ENCODE measurements around the gene IRS1. TPM values are rescaled to one million over a fixed set of nuclear protein-coding genes. Genes with fewer than 3 reads are reported as not detected.

IRS1 gene
- total RNA-seq, 1 donor from 2014 or later = 18.6 TPM

GRCh38 chr2:226759768-226760167 is 39.9 kb downstream of the IRS1 start:
- Histone ChIP-seq H3K36me3 (no peaks in the 10 kb centered on the region), H3K27ac (peak overlapping the region; percentile 44 to 45), H3K27me3 (no peaks in the 10 kb centered on the region), H3K4me1 (peaks cover 7 to 41% of the 10 kb centered on the region in 2 donors), H3K4me3 (no peak overlapping the region), H3K9me3 (no peaks in the 10 kb centered on the region)
- intact Hi-C loops (cut with DNase I) = no loop called here
- no peak for TF ChIP-seq CTCF (IDR thresholded peaks at IDR 0.05)
- DNase-seq (ENCODE audit: low spot score in 2 of 2) = no peak

DNA sequence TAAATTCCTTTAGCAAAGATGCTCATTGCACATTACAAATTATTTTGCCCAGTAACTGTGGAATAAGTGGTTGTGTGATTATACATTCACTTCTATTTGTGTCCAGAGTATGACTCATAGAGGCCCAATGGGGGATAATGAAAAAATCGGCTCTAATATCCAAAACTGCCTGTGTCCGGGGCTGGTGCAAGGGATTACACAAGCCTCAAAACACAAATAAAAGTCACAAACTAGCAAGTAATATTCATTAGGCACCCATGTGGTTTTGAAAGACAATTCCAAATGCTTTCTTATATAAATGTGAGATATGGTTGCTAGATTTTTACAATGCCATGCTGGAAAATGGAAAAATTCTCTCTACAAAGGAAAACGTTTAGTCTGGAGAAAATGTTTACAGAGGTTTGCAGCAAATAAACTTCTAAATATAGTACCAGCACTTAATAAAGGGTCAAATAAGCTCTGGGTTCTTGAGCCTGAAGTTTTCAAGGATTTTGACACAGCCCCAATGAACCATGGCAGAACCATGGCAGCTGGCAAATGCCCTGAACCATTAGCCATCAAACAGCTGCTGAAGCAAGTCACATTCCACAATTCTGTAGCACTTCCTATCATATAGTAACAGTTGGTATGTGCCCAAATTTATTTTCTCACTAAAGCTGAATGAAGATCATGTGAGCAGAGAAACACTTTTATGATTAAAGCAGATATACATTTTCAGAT is 40.5 kb downstream of the IRS1 start:
- DNase-seq (ENCODE audit: low spot score in 2 of 2) = no peak

GRCh38 chr2:226756131-226756530 is 43.5 kb downstream of the IRS1 start:
- no peak for TF ChIP-seq CTCF (IDR thresholded peaks at IDR 0.05)
- peak overlapping the region in 1 of 2 donors; percentile 63 for H3K27ac ChIP-seq
- intact Hi-C loops (cut with DNase I) = no loop called here
- H3K27me3 ChIP-seq = no peaks in the 10 kb centered on the region
- H3K4me3 ChIP-seq = no peak overlapping the region
- H3K4me1 ChIP-seq = peaks cover 7 to 35% of the 10 kb centered on the region in 2 donors
- H3K36me3 ChIP-seq = no peaks in the 10 kb centered on the region
- DNase-seq (ENCODE audit: low spot score in 2 of 2) = no peak
- H3K9me3 ChIP-seq = no peaks in the 10 kb centered on the region

More for the DNA sequence above, 40.5 kb downstream of the IRS1 start:
- Histone ChIP-seq H3K9me3 (no peaks in the 10 kb centered on the region), H3K27me3 (no peaks in the 10 kb centered on the region), H3K4me3 (no peak overlapping the region), H3K4me1 (peaks cover 7 to 47% of the 10 kb centered on the region in 2 donors), H3K27ac (peak overlapping the region; percentile 17 to 45), H3K36me3 (no peaks in the 10 kb centered on the region)
- TF ChIP-seq CTCF (IDR thresholded peaks at IDR 0.05) = no peak
- intact Hi-C loops (cut with DNase I) = no loop called here

DNA sequence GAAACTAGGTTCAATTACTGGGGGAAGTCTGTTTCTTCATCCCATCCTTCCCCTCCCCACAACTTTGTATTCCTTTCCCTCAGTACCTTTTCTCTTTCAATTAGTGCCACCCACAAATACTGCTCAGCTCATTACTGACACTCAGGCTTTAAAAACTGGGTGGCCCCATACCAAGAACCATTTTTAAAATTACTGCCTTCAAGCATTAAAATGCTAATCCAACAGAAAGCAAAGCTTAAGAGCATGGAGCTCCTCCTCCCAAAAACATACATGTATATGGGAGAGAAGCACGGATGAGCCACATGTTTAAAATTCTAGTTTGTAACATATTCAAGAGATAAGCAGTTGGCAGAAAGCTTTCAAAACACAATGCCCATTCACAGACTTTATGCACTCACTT is 44.0 kb downstream of the IRS1 start:
- Histone ChIP-seq H3K4me3 (no peak overlapping the region), H3K4me1 (peaks cover 7 to 30% of the 10 kb centered on the region in 2 donors), H3K36me3 (no peaks in the 10 kb centered on the region), H3K27ac (peak overlapping the region; percentile 50 to 63), H3K27me3 (no peaks in the 10 kb centered on the region), H3K9me3 (no peaks in the 10 kb centered on the region)
- no peak for DNase-seq (ENCODE audit: low spot score in 2 of 2)
- intact Hi-C loops (cut with DNase I) = no loop called here
- TF ChIP-seq CTCF (IDR thresholded peaks at IDR 0.05) = no peak

DNA sequence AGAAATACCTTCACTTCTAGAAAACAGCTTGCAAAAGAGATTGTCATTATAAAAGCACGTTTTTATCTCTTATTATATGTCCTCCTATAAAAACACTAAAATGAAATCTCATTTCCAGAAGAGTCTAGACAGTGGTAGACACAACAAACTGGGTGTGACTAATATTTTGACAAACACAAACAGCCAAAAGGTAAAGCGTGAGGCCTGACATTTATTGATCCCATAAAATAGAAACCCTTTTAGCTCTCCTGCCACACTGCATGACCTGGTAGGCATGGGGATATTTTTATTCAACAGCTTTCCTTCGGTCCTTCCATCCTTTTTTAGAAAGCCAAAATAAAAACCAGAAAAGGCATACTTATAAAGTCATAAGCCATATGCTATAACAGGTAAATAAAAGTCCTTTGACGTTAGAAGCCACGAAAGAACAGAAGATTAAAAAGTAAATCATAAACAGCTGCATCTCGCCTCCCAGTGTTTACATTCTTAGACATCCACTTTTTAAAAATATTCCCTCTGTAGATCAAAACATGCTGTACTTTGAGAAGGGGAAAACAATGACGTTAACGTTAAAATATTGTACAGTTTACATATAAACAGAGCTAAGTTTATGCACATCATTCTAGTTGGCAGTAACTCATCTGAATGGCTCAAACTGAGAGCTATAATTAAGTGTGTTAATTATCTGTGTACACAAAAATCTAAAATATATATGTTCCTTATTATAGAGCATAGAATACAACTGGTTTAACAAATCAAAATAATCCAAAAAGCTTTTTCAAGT is 44.6 kb downstream of the IRS1 start:
- H3K27me3 ChIP-seq = no peaks in the 10 kb centered on the region
- DNase-seq (ENCODE audit: low spot score in 2 of 2) = no peak
- H3K9me3 ChIP-seq = no peaks in the 10 kb centered on the region
- no peak for TF ChIP-seq CTCF (IDR thresholded peaks at IDR 0.05)
- peaks cover 7 to 26% of the 10 kb centered on the region in 2 donors for H3K4me1 ChIP-seq
- no peaks in the 10 kb centered on the region for H3K36me3 ChIP-seq
- intact Hi-C loops (cut with DNase I) = no loop called here
- H3K4me3 ChIP-seq = peak overlapping the region; percentile 17 to 19
- H3K27ac ChIP-seq = peak overlapping the region; percentile 50 to 63
